ENCODE results near the gene MICAL2. TPM values are rescaled to one million over a fixed set of nuclear protein-coding genes. Genes with fewer than 3 reads are reported as not detected.
A peak's percentile ranks its signal among the peaks of the same experiment; 100 is the strongest.

The MICAL2 gene
- total RNA-seq, 4 donors from 2014 or later: 195 to 499 (median 259) TPM

DNA sequence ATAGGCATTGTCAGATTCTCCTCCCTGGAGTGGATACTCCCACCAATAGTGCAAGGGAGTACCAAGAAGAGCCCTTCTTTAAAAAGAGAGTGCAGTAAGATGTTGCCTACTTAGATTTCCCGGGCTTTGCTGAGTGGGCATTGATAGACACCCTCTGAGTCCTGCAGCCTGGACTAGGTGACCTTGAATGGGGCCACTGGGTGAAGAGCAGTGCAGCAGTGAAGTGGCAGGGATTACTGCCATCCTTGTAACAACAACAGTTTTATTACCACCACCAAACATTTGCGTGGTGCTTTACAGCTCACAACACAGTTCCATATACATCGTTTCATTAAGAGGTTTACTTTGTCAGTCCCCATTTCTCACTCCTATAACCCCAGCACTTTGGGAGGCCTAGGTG, 59.4 kb downstream of the MICAL2 start:
- Histone ChIP-seq H3K4me3 (no peak overlapping the region), H3K27ac (replicated peaks in 1 of 4) (peak overlapping the region; percentile 68 to 77 (median 73)), H3K36me3 (no peaks in the 10 kb centered on the region), H3K27me3 (no peaks in the 10 kb centered on the region), H3K9me3 (no peaks in the 10 kb centered on the region), H3K4me1 (peaks cover 48 to 86% (median 73%) of the 10 kb centered on the region in 4 donors)
- 94% methylated on average over 3 of the region's 3 CpGs for WGBS
- intact Hi-C loops (cut with DNase I): loop anchor here (10.0 kb wide), 1 partner anchor 65 kb away; no protein-coding TSS in a partner anchor
- DNase-seq (ENCODE audit: extremely low spot score): no peak
- TF ChIP-seq POLR2AphosphoS5 (IDR thresholded peaks at IDR 0.05) (no peak), POLR2A (IDR thresholded peaks at IDR 0.05; ENCODE audit: low read depth) (no peak), EP300 (IDR thresholded peaks at IDR 0.05) (no peak)
- TF ChIP-seq, protein P1, sequence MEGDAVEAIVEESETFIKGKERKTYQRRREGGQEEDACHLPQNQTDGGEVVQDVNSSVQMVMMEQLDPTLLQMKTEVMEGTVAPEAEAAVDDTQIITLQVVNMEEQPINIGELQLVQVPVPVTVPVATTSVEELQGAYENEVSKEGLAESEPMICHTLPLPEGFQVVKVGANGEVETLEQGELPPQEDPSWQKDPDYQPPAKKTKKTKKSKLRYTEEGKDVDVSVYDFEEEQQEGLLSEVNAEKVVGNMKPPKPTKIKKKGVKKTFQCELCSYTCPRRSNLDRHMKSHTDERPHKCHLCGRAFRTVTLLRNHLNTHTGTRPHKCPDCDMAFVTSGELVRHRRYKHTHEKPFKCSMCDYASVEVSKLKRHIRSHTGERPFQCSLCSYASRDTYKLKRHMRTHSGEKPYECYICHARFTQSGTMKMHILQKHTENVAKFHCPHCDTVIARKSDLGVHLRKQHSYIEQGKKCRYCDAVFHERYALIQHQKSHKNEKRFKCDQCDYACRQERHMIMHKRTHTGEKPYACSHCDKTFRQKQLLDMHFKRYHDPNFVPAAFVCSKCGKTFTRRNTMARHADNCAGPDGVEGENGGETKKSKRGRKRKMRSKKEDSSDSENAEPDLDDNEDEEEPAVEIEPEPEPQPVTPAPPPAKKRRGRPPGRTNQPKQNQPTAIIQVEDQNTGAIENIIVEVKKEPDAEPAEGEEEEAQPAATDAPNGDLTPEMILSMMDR (IDR thresholded peaks at IDR 0.05): no peak

DNA sequence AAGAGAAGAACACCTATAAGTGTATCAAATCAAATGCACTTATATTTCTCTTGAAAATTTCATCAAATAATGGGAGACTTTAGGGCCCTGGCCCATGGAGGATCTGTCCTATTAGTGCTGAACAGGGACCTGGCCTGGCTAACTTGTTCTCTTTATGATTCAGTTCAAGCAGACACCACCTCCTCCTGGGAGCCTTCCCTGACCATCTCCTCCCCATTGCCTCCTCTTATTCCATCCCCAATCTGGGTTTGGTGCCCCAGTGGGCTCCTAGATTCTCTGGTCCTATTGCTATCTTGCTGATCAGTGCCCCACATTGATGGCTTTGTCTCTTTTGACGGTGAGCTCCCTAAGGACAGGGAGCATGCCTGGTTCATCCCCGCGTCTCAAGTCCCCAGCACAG, 60.1 kb downstream of the MICAL2 start:
- H3K27me3 ChIP-seq: no peaks in the 10 kb centered on the region
- H3K4me3 ChIP-seq: no peak overlapping the region
- TF ChIP-seq, protein P1 (IDR thresholded peaks at IDR 0.05): no peak
- TF ChIP-seq POLR2AphosphoS5 (IDR thresholded peaks at IDR 0.05) (no peak), POLR2A (IDR thresholded peaks at IDR 0.05; ENCODE audit: low read depth) (no peak), EP300 (IDR thresholded peaks at IDR 0.05) (no peak)
- peaks cover 43 to 82% (median 72%) of the 10 kb centered on the region in 4 donors for H3K4me1 ChIP-seq
- intact Hi-C loops (cut with DNase I): no loop called here
- H3K9me3 ChIP-seq: no peaks in the 10 kb centered on the region
- H3K27ac ChIP-seq (replicated peaks in 1 of 4): peak overlapping the region; percentile 68 to 77 (median 73)
- WGBS: 77% methylated on average over 3 of the region's 3 CpGs
- no peaks in the 10 kb centered on the region for H3K36me3 ChIP-seq
- no peak for DNase-seq (ENCODE audit: extremely low spot score)

DNA sequence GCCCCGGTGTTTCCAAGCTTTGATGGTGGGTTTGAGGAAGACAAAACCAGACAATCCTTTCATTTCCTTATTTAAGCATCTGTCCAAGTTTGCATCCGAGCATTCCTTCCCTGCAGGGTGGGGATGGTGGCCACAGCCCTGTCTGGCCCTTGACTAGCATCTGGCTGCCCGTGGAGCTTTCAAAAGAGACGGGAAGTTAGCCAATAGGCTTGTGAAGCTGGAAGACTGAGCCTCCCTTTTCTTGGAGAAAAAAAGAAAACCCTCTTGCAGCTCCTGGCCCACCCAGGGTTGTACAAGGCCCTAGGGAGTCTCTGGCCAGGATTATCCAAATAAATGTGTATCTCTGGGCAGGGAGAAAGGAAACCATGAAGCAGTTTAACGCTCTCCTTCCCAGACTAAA, 60.6 kb downstream of the MICAL2 start:
- Histone ChIP-seq H3K36me3 (no peaks in the 10 kb centered on the region), H3K4me1 (peaks cover 40 to 82% (median 73%) of the 10 kb centered on the region in 4 donors), H3K27ac (replicated peaks in 1 of 4) (peak overlapping the region; percentile 68 to 77 (median 73)), H3K27me3 (no peaks in the 10 kb centered on the region), H3K4me3 (no peak overlapping the region), H3K9me3 (no peaks in the 10 kb centered on the region)
- WGBS: 29% methylated on average over 5 of the region's 5 CpGs
- intact Hi-C loops (cut with DNase I): no loop called here
- TF ChIP-seq POLR2A (IDR thresholded peaks at IDR 0.05; ENCODE audit: low read depth): no peak
- TF ChIP-seq POLR2AphosphoS5 (IDR thresholded peaks at IDR 0.05): no peak
- TF ChIP-seq EP300 (IDR thresholded peaks at IDR 0.05): no peak
- TF ChIP-seq, protein P1 (IDR thresholded peaks at IDR 0.05): no peak
- DNase-seq (ENCODE audit: extremely low spot score): no peak

DNA sequence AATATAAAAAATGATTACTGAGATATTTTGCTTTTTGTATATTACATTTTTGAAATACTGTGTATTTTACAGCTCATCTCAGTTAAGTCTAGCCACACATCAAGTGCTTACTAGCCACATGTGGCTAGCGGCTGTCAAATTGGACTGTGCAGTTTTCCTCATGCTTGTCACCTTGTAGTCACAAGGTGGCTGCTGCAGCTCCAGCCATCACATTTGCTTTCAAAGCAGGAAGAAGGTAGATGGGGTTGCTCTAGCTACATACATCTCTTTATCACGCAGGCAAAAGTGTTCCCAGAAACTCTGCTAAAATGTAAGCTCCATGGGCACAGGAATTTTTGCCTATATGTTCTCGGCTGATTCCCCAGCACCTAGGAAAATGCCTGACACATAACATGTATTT, 61.5 kb downstream of the MICAL2 start:
- peak overlapping the region in 3 of 4 donors; percentile 72 to 77 (median 74) for H3K27ac ChIP-seq (replicated peaks in 1 of 4)
- TF ChIP-seq EP300 (IDR thresholded peaks at IDR 0.05) (no peak), POLR2AphosphoS5 (IDR thresholded peaks at IDR 0.05) (no peak), POLR2A (IDR thresholded peaks at IDR 0.05; ENCODE audit: low read depth) (no peak)
- TF ChIP-seq, protein P1 (IDR thresholded peaks at IDR 0.05): no peak
- peaks cover 35 to 76% (median 66%) of the 10 kb centered on the region in 4 donors for H3K4me1 ChIP-seq

DNA sequence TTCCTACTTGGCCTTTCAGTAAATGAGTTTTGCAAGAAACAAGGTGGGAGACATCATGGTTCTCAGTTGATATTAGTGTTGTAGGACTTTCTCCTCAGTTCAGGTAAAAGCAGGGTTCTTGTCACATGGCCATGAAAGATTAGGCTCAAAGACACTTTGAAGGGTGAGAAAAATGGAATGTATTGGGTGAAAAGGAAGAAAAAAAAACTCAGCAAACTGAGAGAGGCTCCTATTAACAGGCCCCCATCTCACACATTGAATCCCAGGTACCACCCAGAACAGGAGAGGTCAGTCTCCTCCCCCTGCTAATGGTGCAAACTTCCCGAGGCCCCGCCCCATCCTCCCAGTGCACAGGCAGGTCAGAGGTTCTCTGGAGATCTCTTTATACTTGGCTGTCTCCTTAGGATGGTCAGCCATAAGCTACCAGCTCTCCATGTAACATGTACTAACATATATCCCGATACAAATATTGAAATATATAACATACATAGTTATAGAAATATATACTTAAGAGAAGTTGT, 62.2 kb downstream of the MICAL2 start:
- intact Hi-C loops (cut with DNase I): no loop called here
- Histone ChIP-seq H3K4me3 (no peak overlapping the region), H3K9me3 (no peaks in the 10 kb centered on the region), H3K36me3 (no peaks in the 10 kb centered on the region), H3K27me3 (no peaks in the 10 kb centered on the region), H3K4me1 (peaks cover 29 to 71% (median 60%) of the 10 kb centered on the region in 4 donors), H3K27ac (replicated peaks in 1 of 4) (peak overlapping the region; percentile 34 to 77 (median 73))
- no peak for DNase-seq (ENCODE audit: extremely low spot score)
- WGBS: 78% methylated on average over 3 of the region's 3 CpGs
- TF ChIP-seq POLR2AphosphoS5 (IDR thresholded peaks at IDR 0.05) (no peak), POLR2A (IDR thresholded peaks at IDR 0.05; ENCODE audit: low read depth) (no peak), EP300 (IDR thresholded peaks at IDR 0.05) (no peak)
- TF ChIP-seq, protein P1 (IDR thresholded peaks at IDR 0.05): no peak

More for the DNA sequence above, 61.5 kb downstream of the MICAL2 start:
- no peak for DNase-seq (ENCODE audit: extremely low spot score)
- H3K4me3 ChIP-seq: no peak overlapping the region
- no peaks in the 10 kb centered on the region for H3K9me3 ChIP-seq
- no peaks in the 10 kb centered on the region for H3K27me3 ChIP-seq
- H3K36me3 ChIP-seq: no peaks in the 10 kb centered on the region
- intact Hi-C loops (cut with DNase I): no loop called here
- 96% methylated on average over 3 of the region's 3 CpGs for WGBS

Measured in esophagus muscularis mucosa (tissue), 4 donors.